Adrenal gland (tissue), 12 donors: ENCODE data around the gene ALG5. TPM values are rescaled to one million over a fixed set of nuclear protein-coding genes. Genes with fewer than 3 reads are reported as not detected.

ENCODE experiments used
- DNase-seq, 7 donors: peaks; one replicate each; pipeline ENCODE4 v3.0.0-alpha.2; 2019 to 2020
- H3K27ac ChIP-seq, 5 donors: fragments of 200-600 bp; sonication (generic) in 4 of 5; 1 replicate in 3 of 5; 2 replicates in 2 of 5; pipeline versions ENCODE4 v1.5.1 to v1.8.0; 2016 to 2020; ENCODE audit warnings: mild to moderate bottlenecking in 1 of 5
- H3K27me3 ChIP-seq: fragments of 200-600 bp; 2 replicates; pipeline ENCODE4 v1.8.0; 2021
- H3K36me3 ChIP-seq, 2 donors: fragments of 200-600 bp; replicated peaks in 1 of 2; 1 replicate in 1 of 2; 2 replicates in 1 of 2; pipeline versions ENCODE4 v1.5.1 to v1.8.0; 2018 to 2022
- H3K4me1 ChIP-seq, 2 donors: fragments of 200-600 bp; replicated peaks in 1 of 2; 1 replicate in 1 of 2; 2 replicates in 1 of 2; pipeline versions ENCODE4 v1.5.1 to v1.8.0; 2018 to 2021
- H3K4me3 ChIP-seq, 4 donors: fragments of 200-600 bp; sonication (generic) in 3 of 4; one replicate each; pipeline ENCODE4 v1.5.1; 2016 to 2018
- H3K9me3 ChIP-seq, 3 donors: fragments of 200-600 bp; sonication (generic) in 1 of 3; replicated peaks in 1 of 3; 1 replicate in 2 of 3; 2 replicates in 1 of 3; pipeline versions ENCODE4 v1.5.1 to v1.8.0; 2016 to 2021
- POLR2A ChIP-seq, 2 donors: fragments of 450-650 bp; IDR thresholded peaks; one replicate each; pipeline ENCODE4 v1.6.1; 2017; ENCODE audit warnings: antibody characterized with exemption in 2 of 2, mild to moderate bottlenecking in 2 of 2, moderate library complexity in 1 of 2
- WGBS, 4 donors: extraction: QIAGEN DNeasy Blood & Tissue Kit in 2 of 4; methylation state at CpG; one replicate each; pipeline versions ENCODE4 v1.1.5 to v1.1.7; 2013 to 2017; 5-methylcytosine and 5-hydroxymethylcytosine counted together
- intact Hi-C, 2 donors: fragments of 100-400 bp; cut with DNase I; formaldehyde crosslinking; loops; one replicate each; pipeline versions ENCODE4 v1.14.1 to v1.15.0; 2022 to 2023
- polyA plus RNA-seq, 3 donors: library from polyadenylated mRNA; stranded (reverse); fragments of 200-250 nt in 2 of 3; fragments of 350-450 nt in 1 of 3; fragmentation: Illumina TruSeq in 1 of 3; extraction: RNeasy Lipid Tissue Mini Kit (QIAGEN cat#74804) in 1 of 3; gene quantifications; one replicate each; pipeline ENCODE4 v1.2.3, GENCODE V29; 2013 to 2014
- total RNA-seq, 9 donors: library from RNA; depleted of rRNA in 4 of 9; stranded (reverse); fragments of >200 nt in 4 of 9; fragments of 120-200 nt in 1 of 9; fragmentation: NEBNext Ultra II Directional in 1 of 9; extraction: Animal tissue kit (Norgen Biotek cat#: 25700) in 1 of 9; gene quantifications; one replicate each; pipeline versions ENCODE4 v1.1.0 to v1.2.4, GENCODE V29; 2013 to 2023
- TF ChIP-seq, protein P1 (sequence below), 6 experiments: fragments of 450-650 bp in 4 of 6; fragments of 200-600 bp in 2 of 6; sonication (generic) in 1 of 6; IDR thresholded peaks; 1 replicate in 5 of 6; 2 replicates in 1 of 6; pipeline versions ENCODE4 v1.5.1 to v1.8.0; 2016 to 2021; ENCODE audit warnings: antibody characterized with exemption in 6 of 6, mild to moderate bottlenecking in 2 of 6, moderate library complexity in 1 of 6
- donor health status: healthy with polysubstance abuse.
- donor health status: Bipolar disorder and iron deficiency.
- donor health status: DM: yes; HTN: yes; CAD: no.
- donor health status: DM: no; HTN: no; CAD: no.
- donor health status: DM: no; HTN: no; CAD: no.
- donor health status: DM: yes; HTN: yes; CAD: no.

ALG5 gene
- total and polyA plus RNA-seq, 12 donors = 28.2 to 76.7 (median 41.2) TPM

GRCh38 chr13:37046062-37046461 is 46.9 kb upstream of the ALG5 start:
- H3K9me3 ChIP-seq = no peaks in the 10 kb centered on the region
- H3K36me3 ChIP-seq = peaks cover 0 to 46% of the 10 kb centered on the region in 2 donors
- peaks cover 0 to 11% of the 10 kb centered on the region in 2 donors for H3K4me1 ChIP-seq
- no peak for TF ChIP-seq POLR2A (IDR thresholded peaks at IDR 0.05)
- TF ChIP-seq, protein P1, sequence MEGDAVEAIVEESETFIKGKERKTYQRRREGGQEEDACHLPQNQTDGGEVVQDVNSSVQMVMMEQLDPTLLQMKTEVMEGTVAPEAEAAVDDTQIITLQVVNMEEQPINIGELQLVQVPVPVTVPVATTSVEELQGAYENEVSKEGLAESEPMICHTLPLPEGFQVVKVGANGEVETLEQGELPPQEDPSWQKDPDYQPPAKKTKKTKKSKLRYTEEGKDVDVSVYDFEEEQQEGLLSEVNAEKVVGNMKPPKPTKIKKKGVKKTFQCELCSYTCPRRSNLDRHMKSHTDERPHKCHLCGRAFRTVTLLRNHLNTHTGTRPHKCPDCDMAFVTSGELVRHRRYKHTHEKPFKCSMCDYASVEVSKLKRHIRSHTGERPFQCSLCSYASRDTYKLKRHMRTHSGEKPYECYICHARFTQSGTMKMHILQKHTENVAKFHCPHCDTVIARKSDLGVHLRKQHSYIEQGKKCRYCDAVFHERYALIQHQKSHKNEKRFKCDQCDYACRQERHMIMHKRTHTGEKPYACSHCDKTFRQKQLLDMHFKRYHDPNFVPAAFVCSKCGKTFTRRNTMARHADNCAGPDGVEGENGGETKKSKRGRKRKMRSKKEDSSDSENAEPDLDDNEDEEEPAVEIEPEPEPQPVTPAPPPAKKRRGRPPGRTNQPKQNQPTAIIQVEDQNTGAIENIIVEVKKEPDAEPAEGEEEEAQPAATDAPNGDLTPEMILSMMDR (IDR thresholded peaks at IDR 0.05) = no peak
- intact Hi-C loops = no loop called here
- WGBS, 4 donors = 95 to 100% (median 98%) methylated on average over 1 of the region's 1 CpG
- H3K27ac ChIP-seq = no peak overlapping the region
- no peak for DNase-seq
- H3K4me3 ChIP-seq = no peak overlapping the region
- H3K27me3 ChIP-seq = no peaks in the 10 kb centered on the region

DNA sequence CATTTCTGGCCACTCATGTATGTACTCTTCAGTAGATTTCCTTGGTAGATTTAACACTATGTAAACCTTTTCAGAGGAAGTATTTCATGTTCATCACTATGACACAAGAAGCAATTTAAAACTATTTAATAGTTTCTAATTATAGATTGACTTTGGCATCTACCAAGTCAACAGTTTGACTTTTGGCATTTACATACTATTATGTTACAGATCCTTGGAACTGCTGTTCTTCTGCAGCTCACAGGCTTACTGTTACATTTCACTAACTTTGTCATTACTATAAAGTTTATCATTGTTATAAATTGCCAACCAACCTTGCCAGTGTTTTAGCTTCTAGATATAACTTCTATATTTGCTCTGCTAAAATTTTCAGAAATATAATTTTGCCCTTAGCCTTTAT is 41.6 kb upstream of the ALG5 start:
- Histone ChIP-seq H3K4me1 (peaks cover 0 to 15% of the 10 kb centered on the region in 2 donors), H3K36me3 (peaks cover 0 to 69% of the 10 kb centered on the region in 2 donors), H3K27me3 (no peaks in the 10 kb centered on the region), H3K9me3 (no peaks in the 10 kb centered on the region), H3K4me3 (no peak overlapping the region), H3K27ac (no peak overlapping the region)
- intact Hi-C loops = no loop called here
- no peak for DNase-seq
- TF ChIP-seq, protein P1 (IDR thresholded peaks at IDR 0.05) = no peak

GRCh38 chr13:37039896-37040295 is 40.8 kb upstream of the ALG5 start:
- H3K36me3 ChIP-seq = peaks cover 0 to 77% of the 10 kb centered on the region in 2 donors

GRCh38 chr13:37037241-37037640 is 38.1 kb upstream of the ALG5 start:
- H3K27me3 ChIP-seq = no peaks in the 10 kb centered on the region
- DNase-seq = no peak
- peaks cover 0 to 4% of the 10 kb centered on the region in 2 donors for H3K4me1 ChIP-seq
- TF ChIP-seq, protein P1 (IDR thresholded peaks at IDR 0.05) = no peak
- no peak for TF ChIP-seq POLR2A (IDR thresholded peaks at IDR 0.05)
- no peak overlapping the region for H3K27ac ChIP-seq
- intact Hi-C loops = no loop called here
- no peaks in the 10 kb centered on the region for H3K9me3 ChIP-seq
- WGBS, 4 donors = 94 to 99% (median 98%) methylated on average over 3 of the region's 3 CpGs
- no peak overlapping the region for H3K4me3 ChIP-seq
- H3K36me3 ChIP-seq = peaks cover 0 to 75% of the 10 kb centered on the region in 2 donors

More at GRCh38 chr13:37039896-37040295, 40.8 kb upstream of the ALG5 start:
- no peak overlapping the region for H3K27ac ChIP-seq
- no peak overlapping the region for H3K4me3 ChIP-seq
- no peak for TF ChIP-seq POLR2A (IDR thresholded peaks at IDR 0.05)
- TF ChIP-seq, protein P1 (IDR thresholded peaks at IDR 0.05) = no peak
- intact Hi-C loops = no loop called here
- DNase-seq = no peak
- H3K27me3 ChIP-seq = no peaks in the 10 kb centered on the region
- H3K9me3 ChIP-seq = no peaks in the 10 kb centered on the region
- peaks cover 0 to 13% of the 10 kb centered on the region in 2 donors for H3K4me1 ChIP-seq
